ENCODE results near the gene ACOX2.

GRCh38 chr3:58556761-58557221, 19.8 kb upstream of the ACOX2 start:
- TF ChIP-seq FOXA1 (IDR thresholded peaks at IDR 0.05) (no peak), FOXK2 (IDR thresholded peaks at IDR 0.05) (no peak), FOXM1 (IDR thresholded peaks at IDR 0.05; ENCODE audit: borderline replicate concordance) (no peak), SP1 (IDR thresholded peaks at IDR 0.05) (no peak), ARNT (IDR thresholded peaks at IDR 0.05) (no peak), SUZ12 (IDR thresholded peaks at IDR 0.05) (no peak), ELF4 (IDR thresholded peaks at IDR 0.05) (no peak), NFRKB (IDR thresholded peaks at IDR 0.05) (no peak), BHLHE40 (IDR thresholded peaks at IDR 0.05; ENCODE audit: borderline replicate concordance) (no peak)

Data from HEK293T (cell line).